Measurements from ENCODE around the gene FASTK. TPM values are rescaled to one million over a fixed set of nuclear protein-coding genes. Genes with fewer than 3 reads are reported as not detected.

The FASTK gene
- total RNA-seq, 4 donors from 2014 or later = 43.0 to 83.6 (median 75.9) TPM

GRCh38 chr7:151095828-151096475 is 15.3 kb upstream of the FASTK start:
- DNase-seq = no peak
- Histone ChIP-seq H3K27me3 (no peaks in the 10 kb centered on the region), H3K4me1 (peaks cover 0 to 42% (median 6%) of the 10 kb centered on the region in 3 donors), H3K27ac (no peak overlapping the region), H3K36me3 (peaks cover 0 to 7% (median 0%) of the 10 kb centered on the region in 3 donors), H3K9me3 (no peaks in the 10 kb centered on the region), H3K4me3 (no peak overlapping the region)
- WGBS, 2 donors = 72 to 79% methylated on average over 7 to 15 of the region's 17 CpGs
- intact Hi-C loops (cut with DNase I) = no loop called here
- no peak for TF ChIP-seq POLR2A (IDR thresholded peaks at IDR 0.05)
- TF ChIP-seq CTCF (IDR thresholded peaks at IDR 0.05) = no peak

GRCh38 chr7:151095123-151095797 is 14.7 kb upstream of the FASTK start:
- Histone ChIP-seq H3K27ac (no peak overlapping the region), H3K4me3 (no peak overlapping the region), H3K9me3 (no peaks in the 10 kb centered on the region), H3K36me3 (peaks cover 0 to 7% (median 0%) of the 10 kb centered on the region in 3 donors), H3K4me1 (peaks cover 0 to 42% (median 7%) of the 10 kb centered on the region in 3 donors), H3K27me3 (no peaks in the 10 kb centered on the region)
- intact Hi-C loops (cut with DNase I) = no loop called here
- WGBS, 2 donors = 63 to 76% methylated on average over 6 of the region's 10 CpGs
- TF ChIP-seq POLR2A (IDR thresholded peaks at IDR 0.05) = no peak
- no peak for DNase-seq

- WGBS, 2 donors = 73 to 86% methylated on average over 5 of the region's 5 CpGs
- H3K4me3 ChIP-seq = no peak overlapping the region
- H3K27ac ChIP-seq = no peak overlapping the region
- H3K4me1 ChIP-seq = peaks cover 4 to 42% (median 12%) of the 10 kb centered on the region in 3 donors
- DNase-seq = no peak
- TF ChIP-seq POLR2A (IDR thresholded peaks at IDR 0.05) (no peak), CTCF (IDR thresholded peaks at IDR 0.05) (no peak)
- peaks cover 0 to 7% (median 0%) of the 10 kb centered on the region in 3 donors for H3K36me3 ChIP-seq
- no peaks in the 10 kb centered on the region for H3K9me3 ChIP-seq
- no peaks in the 10 kb centered on the region for H3K27me3 ChIP-seq
- intact Hi-C loops (cut with DNase I) = no loop called here
Measured at GRCh38 chr7:151094675-151095074, 14.1 kb upstream of the FASTK start.

- 96 to 100% methylated on average over 1 to 6 of the region's 6 CpGs for WGBS, 2 donors
- DNase-seq = no peak
- peaks cover 0 to 7% (median 0%) of the 10 kb centered on the region in 3 donors for H3K36me3 ChIP-seq
- intact Hi-C loops (cut with DNase I) = no loop called here
- H3K27ac ChIP-seq = no peak overlapping the region
- TF ChIP-seq POLR2A (IDR thresholded peaks at IDR 0.05) = no peak
- no peak for TF ChIP-seq CTCF (IDR thresholded peaks at IDR 0.05)
- no peaks in the 10 kb centered on the region for H3K27me3 ChIP-seq
- peaks cover 13 to 48% (median 21%) of the 10 kb centered on the region in 3 donors for H3K4me1 ChIP-seq
- no peaks in the 10 kb centered on the region for H3K9me3 ChIP-seq
- H3K4me3 ChIP-seq = no peak overlapping the region
Measured at GRCh38 chr7:151093748-151094147, 13.1 kb upstream of the FASTK start.

- H3K4me1 ChIP-seq = peaks cover 28 to 65% (median 33%) of the 10 kb centered on the region in 3 donors
Measured at GRCh38 chr7:151091988-151092387, 11.4 kb upstream of the FASTK start.

More at GRCh38 chr7:151091988-151092387, 11.4 kb upstream of the FASTK start:
- no peak for DNase-seq
- WGBS, 2 donors = 88 to 90% methylated on average over 11 to 14 of the region's 14 CpGs
- Histone ChIP-seq H3K36me3 (peaks cover 0 to 7% (median 0%) of the 10 kb centered on the region in 3 donors), H3K4me3 (no peak overlapping the region), H3K27ac (no peak overlapping the region), H3K9me3 (no peaks in the 10 kb centered on the region), H3K27me3 (no peaks in the 10 kb centered on the region)
- intact Hi-C loops (cut with DNase I) = no loop called here
- TF ChIP-seq POLR2A (IDR thresholded peaks at IDR 0.05) = no peak
- no peak for TF ChIP-seq CTCF (IDR thresholded peaks at IDR 0.05)
